ENCODE data around the gene CABYR. TPM values are rescaled to one million over a fixed set of nuclear protein-coding genes. Genes with fewer than 3 reads are reported as not detected.
A peak's percentile ranks its signal among the peaks of the same experiment; 100 is the strongest.

CABYR gene
- total and polyA plus RNA-seq, 2 of the 8 experiments (the other 6 are each of a cell fraction or from before 2014, with no cell fraction given) = 14.5 to 18.8 TPM

DNA sequence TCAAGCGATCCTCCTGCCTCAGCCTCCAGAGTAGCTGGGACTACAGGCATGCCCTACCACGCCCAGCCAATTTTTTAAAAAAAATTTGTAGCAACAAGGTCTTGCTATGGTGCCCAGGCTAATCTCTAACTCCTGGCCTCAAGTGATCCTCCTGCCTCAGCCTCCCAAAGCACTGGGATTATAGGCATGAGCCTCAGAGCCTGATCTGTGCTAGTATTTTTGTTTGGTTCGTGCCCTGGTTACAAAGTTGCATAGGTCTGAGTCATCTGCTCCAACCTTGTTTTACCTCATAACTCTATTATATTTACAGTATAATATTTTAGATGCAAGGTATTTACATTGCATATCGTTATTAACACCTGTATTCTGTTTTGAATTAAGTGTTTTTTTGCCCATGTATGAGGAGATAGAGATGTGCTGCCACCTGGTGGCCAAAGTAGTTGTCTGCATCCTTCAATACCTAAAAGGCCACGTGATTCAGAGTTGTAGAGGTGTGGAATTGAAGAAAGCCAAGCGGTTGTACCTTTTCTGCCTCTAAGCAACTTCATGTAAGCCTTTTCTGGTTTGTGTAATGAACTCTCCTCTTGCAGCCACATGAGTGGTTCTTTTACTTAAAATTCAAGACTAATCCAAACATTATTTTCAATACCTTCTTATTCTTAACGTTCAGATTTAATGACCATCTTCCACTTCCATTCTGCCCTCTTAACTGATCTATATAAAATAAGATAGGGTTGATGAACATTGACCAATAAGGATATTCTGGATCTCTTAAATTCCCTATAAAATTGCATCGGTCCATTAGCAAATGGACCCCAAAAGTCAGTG, 19.9 kb upstream of the CABYR start (continued):
- no peak for TF ChIP-seq CHD7 (IDR thresholded peaks at IDR 0.05; ENCODE audit: insufficient replicate concordance, low read length)
- TF ChIP-seq ATF3 (IDR thresholded peaks at IDR 0.05; ENCODE audit: insufficient read depth, low read depth, low read length) = peak; percentile 80
- no peak for TF ChIP-seq SP2 (IDR thresholded peaks at IDR 0.05; ENCODE audit: low read length)
- no peak for TF ChIP-seq CHD1 (IDR thresholded peaks at IDR 0.05; ENCODE audit: low read depth, low read length)
- TF ChIP-seq ZNF274 (IDR thresholded peaks at IDR 0.05; ENCODE audit: borderline replicate concordance, extremely low read depth, low read length) = no peak
- no peak for TF ChIP-seq SIRT6 (IDR thresholded peaks at IDR 0.05; ENCODE audit: low read length)
- TF ChIP-seq RNF2 (IDR thresholded peaks at IDR 0.05; ENCODE audit: borderline replicate concordance, low read depth, low read length, missing control alignments, poor library complexity, severe bottlenecking) = no peak
- TF ChIP-seq, protein P1, sequence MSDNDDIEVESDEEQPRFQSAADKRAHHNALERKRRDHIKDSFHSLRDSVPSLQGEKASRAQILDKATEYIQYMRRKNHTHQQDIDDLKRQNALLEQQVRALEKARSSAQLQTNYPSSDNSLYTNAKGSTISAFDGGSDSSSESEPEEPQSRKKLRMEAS (IDR thresholded peaks at IDR 0.05) = peak; percentile 44; the same call in 1 of the 2 replicates

Measured in H1 (cell line).